ENCODE measurements around the gene SST. TPM values are rescaled to one million over a fixed set of nuclear protein-coding genes. Genes with fewer than 3 reads are reported as not detected.

SST gene
- total and polyA plus RNA-seq, 9 donors, result 0.16 to 7.5 (median 0.63) TPM; not detected in 3

GRCh38 chr3:187667526-187667925 lies 2.7 kb downstream of the SST start:
- TF ChIP-seq CTCF (IDR thresholded peaks at IDR 0.05) (no peak), EP300 (IDR thresholded peaks at IDR 0.05) (no peak), POLR2A (IDR thresholded peaks at IDR 0.05) (no peak)
- Histone ChIP-seq H3K27ac (no peak overlapping the region), H3K27me3 (no peaks in the 10 kb centered on the region), H3K4me3 (no peak overlapping the region), H3K4me1 (ENCODE audit: insufficient read depth) (no peaks in the 10 kb centered on the region), H3K36me3 (no peaks in the 10 kb centered on the region), H3K9me3 (no peaks in the 10 kb centered on the region)
- intact Hi-C loops (cut with DNase I), result no loop called here
- DNase-seq, result no peak

- Histone ChIP-seq H3K27ac (no peak overlapping the region), H3K4me1 (ENCODE audit: insufficient read depth) (no peaks in the 10 kb centered on the region), H3K27me3 (no peaks in the 10 kb centered on the region), H3K4me3 (no peak overlapping the region), H3K9me3 (no peaks in the 10 kb centered on the region), H3K36me3 (no peaks in the 10 kb centered on the region)
- TF ChIP-seq CTCF (IDR thresholded peaks at IDR 0.05) (no peak), EP300 (IDR thresholded peaks at IDR 0.05) (no peak), POLR2A (IDR thresholded peaks at IDR 0.05) (no peak)
- DNase-seq, result no peak
- intact Hi-C loops (cut with DNase I), result no loop called here
- 69 to 74% (median 74%) methylated on average over 3 of the region's 3 CpGs for WGBS, 3 donors
These were observed 4.3 kb downstream of the SST start for GRCh38 chr3:187665764-187666402.

- intact Hi-C loops (cut with DNase I), result no loop called here
- no peak for DNase-seq
- TF ChIP-seq CTCF (IDR thresholded peaks at IDR 0.05) (no peak), EP300 (IDR thresholded peaks at IDR 0.05) (no peak), POLR2A (IDR thresholded peaks at IDR 0.05) (no peak)
These were observed 5.2 kb downstream of the SST start for GRCh38 chr3:187665010-187665409.

GRCh38 chr3:187662848-187663409 lies 7.3 kb downstream of the SST start:
- no peak overlapping the region for H3K27ac ChIP-seq
- intact Hi-C loops (cut with DNase I), result no loop called here
- no peak for TF ChIP-seq POLR2A (IDR thresholded peaks at IDR 0.05)
- no peak for DNase-seq
- no peaks in the 10 kb centered on the region for H3K9me3 ChIP-seq
- H3K36me3 ChIP-seq, result no peaks in the 10 kb centered on the region
- H3K27me3 ChIP-seq, result no peaks in the 10 kb centered on the region
- H3K4me1 ChIP-seq (ENCODE audit: insufficient read depth), result no peaks in the 10 kb centered on the region
- H3K4me3 ChIP-seq, result no peak overlapping the region
- 83 to 85% (median 84%) methylated on average over 5 of the region's 5 CpGs for WGBS, 3 donors

More at GRCh38 chr3:187665010-187665409, 5.2 kb downstream of the SST start:
- H3K27ac ChIP-seq, result no peak overlapping the region
- H3K36me3 ChIP-seq, result no peaks in the 10 kb centered on the region
- no peak overlapping the region for H3K4me3 ChIP-seq
- no peaks in the 10 kb centered on the region for H3K27me3 ChIP-seq
- no peaks in the 10 kb centered on the region for H3K4me1 ChIP-seq (ENCODE audit: insufficient read depth)
- H3K9me3 ChIP-seq, result no peaks in the 10 kb centered on the region

- H3K36me3 ChIP-seq, result no peaks in the 10 kb centered on the region
- intact Hi-C loops (cut with DNase I), result no loop called here
- H3K9me3 ChIP-seq, result no peaks in the 10 kb centered on the region
- no peaks in the 10 kb centered on the region for H3K27me3 ChIP-seq
- no peak overlapping the region for H3K4me3 ChIP-seq
- H3K27ac ChIP-seq, result no peak overlapping the region
- TF ChIP-seq EP300 (IDR thresholded peaks at IDR 0.05), result no peak
- no peak for TF ChIP-seq POLR2A (IDR thresholded peaks at IDR 0.05)
- TF ChIP-seq CTCF (IDR thresholded peaks at IDR 0.05), result no peak
- DNase-seq, result no peak
- no peaks in the 10 kb centered on the region for H3K4me1 ChIP-seq (ENCODE audit: insufficient read depth)
These were observed 8.9 kb downstream of the SST start for GRCh38 chr3:187661267-187661666.
